Body of pancreas (tissue), 4 donors: Measurements from ENCODE around the gene SPG11. TPM values are rescaled to one million over a fixed set of nuclear protein-coding genes. Genes with fewer than 3 reads are reported as not detected.
"Not testable (repeated sequence)": the region's sequence is repeated elsewhere in the genome, so short reads cannot be mapped to it uniquely, and the experiment has no call there.

Source experiments
- ATAC-seq: fragments of 150-250 bp; one replicate; pipeline ENCODE4 v1.9.1; 2016
- DNase-seq, 4 donors: peaks; one replicate each; pipeline ENCODE4 v3.0.0-alpha.2; 2019
- H3K27ac ChIP-seq, 4 donors: fragments of 200-600 bp; sonication (generic); 1 replicate in 3 of 4; 2 replicates in 1 of 4; pipeline versions ENCODE4 v1.5.1 to v1.6.1; 2016 to 2019; ENCODE audit warnings: mild to moderate bottlenecking in 1 of 4, mixed read lengths in 1 of 4, moderate library complexity in 1 of 4
- H3K27me3 ChIP-seq, 2 donors: fragments of 200-600 bp; sonication (generic); one replicate each; pipeline ENCODE4 v1.6.0; 2016; ENCODE audit warnings: mild to moderate bottlenecking in 1 of 2
- H3K36me3 ChIP-seq, 2 donors: fragments of 200-600 bp; sonication (generic); replicated peaks in 1 of 2; 2 replicates each; pipeline ENCODE4 v1.5.1; 2016; ENCODE audit warnings: low read depth in 2 of 2; ENCODE audit not compliant: insufficient read depth in 1 of 2
- H3K4me1 ChIP-seq: fragments of 200-600 bp; sonication (generic); one replicate; pipeline ENCODE4 v1.6.0; 2016
- H3K4me3 ChIP-seq, 2 donors: fragments of 200-600 bp; sonication (generic); 1 replicate in 1 of 2; 2 replicates in 1 of 2; pipeline ENCODE4 v1.5.1; 2016 to 2019
- H3K9me3 ChIP-seq, 3 donors: fragments of 200-600 bp; sonication (generic); 1 replicate in 2 of 3; 2 replicates in 1 of 3; pipeline ENCODE4 v1.5.1; 2016
- POLR2A ChIP-seq, 3 donors: fragments of 450-650 bp; IDR thresholded peaks; one replicate each; pipeline ENCODE4 v1.6.1; 2016; ENCODE audit warnings: antibody characterized with exemption in 3 of 3, mild to moderate bottlenecking in 2 of 3
- WGBS, 2 donors: methylation state at CpG; one replicate each; pipeline ENCODE4 v1.1.5; 2017; 5-methylcytosine and 5-hydroxymethylcytosine counted together
- intact Hi-C: fragments of 100-400 bp; cut with DNase I; formaldehyde crosslinking; loops from one replicate; pipeline ENCODE4 v1.15.1; 2023
- total RNA-seq, 2 donors: library from RNA; depleted of rRNA; stranded (reverse); fragments of >200 nt; gene quantifications; one replicate each; pipeline ENCODE4 v1.1.0, GENCODE V29; 2016
- TF ChIP-seq, protein P1 (sequence below), 7 experiments: fragments of 450-650 bp in 4 of 7; fragments of 200-600 bp in 3 of 7; sonication (generic) in 3 of 7; IDR thresholded peaks; one replicate each; pipeline ENCODE4 v1.5.1; 2016 to 2019; ENCODE audit warnings: antibody characterized with exemption in 7 of 7

SPG11 gene
- total RNA-seq, 2 donors from 2014 or later: 40.5 to 115 TPM

DNA sequence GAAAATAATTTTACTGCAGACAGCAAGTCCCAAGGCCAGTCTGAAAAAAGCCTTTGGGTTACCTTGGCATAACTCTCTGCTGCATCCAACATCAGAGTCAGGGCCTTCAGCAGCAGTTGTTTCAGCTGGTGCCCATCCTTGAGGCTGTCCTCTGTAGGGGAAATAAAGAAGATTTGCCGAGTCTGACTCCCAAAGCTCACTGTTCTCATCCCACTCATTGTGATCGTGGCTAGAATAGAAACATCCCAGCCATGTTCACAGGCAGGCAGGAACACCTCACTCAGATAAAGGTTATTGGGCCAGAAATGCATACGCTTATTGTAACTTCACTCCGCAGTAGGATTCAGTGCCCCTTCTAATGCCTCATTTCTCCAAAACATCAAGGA is 97.3 kb downstream of the SPG11 start:
- Histone ChIP-seq H3K9me3 (no peaks in the 10 kb centered on the region), H3K27ac (no peak overlapping the region), H3K4me1 (no peaks in the 10 kb centered on the region), H3K4me3 (no peak overlapping the region), H3K27me3 (no peaks in the 10 kb centered on the region), H3K36me3 (peaks cover 14 to 33% of the 10 kb centered on the region in 2 donors)
- intact Hi-C loops: no loop called here
- DNase-seq (no peak), ATAC-seq (no peak)
- 92 to 94% methylated on average over 4 of the region's 4 CpGs for WGBS, 2 donors
- no peak for TF ChIP-seq POLR2A (IDR thresholded peaks at IDR 0.05)
- TF ChIP-seq, protein P1, sequence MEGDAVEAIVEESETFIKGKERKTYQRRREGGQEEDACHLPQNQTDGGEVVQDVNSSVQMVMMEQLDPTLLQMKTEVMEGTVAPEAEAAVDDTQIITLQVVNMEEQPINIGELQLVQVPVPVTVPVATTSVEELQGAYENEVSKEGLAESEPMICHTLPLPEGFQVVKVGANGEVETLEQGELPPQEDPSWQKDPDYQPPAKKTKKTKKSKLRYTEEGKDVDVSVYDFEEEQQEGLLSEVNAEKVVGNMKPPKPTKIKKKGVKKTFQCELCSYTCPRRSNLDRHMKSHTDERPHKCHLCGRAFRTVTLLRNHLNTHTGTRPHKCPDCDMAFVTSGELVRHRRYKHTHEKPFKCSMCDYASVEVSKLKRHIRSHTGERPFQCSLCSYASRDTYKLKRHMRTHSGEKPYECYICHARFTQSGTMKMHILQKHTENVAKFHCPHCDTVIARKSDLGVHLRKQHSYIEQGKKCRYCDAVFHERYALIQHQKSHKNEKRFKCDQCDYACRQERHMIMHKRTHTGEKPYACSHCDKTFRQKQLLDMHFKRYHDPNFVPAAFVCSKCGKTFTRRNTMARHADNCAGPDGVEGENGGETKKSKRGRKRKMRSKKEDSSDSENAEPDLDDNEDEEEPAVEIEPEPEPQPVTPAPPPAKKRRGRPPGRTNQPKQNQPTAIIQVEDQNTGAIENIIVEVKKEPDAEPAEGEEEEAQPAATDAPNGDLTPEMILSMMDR (IDR thresholded peaks at IDR 0.05): no peak

GRCh38 chr15:44565387-44566154 is 97.9 kb downstream of the SPG11 start:
- Histone ChIP-seq H3K4me3 (no peak overlapping the region), H3K27ac (no peak overlapping the region), H3K36me3 (peaks cover 14 to 36% of the 10 kb centered on the region in 2 donors), H3K27me3 (no peaks in the 10 kb centered on the region), H3K4me1 (no peaks in the 10 kb centered on the region), H3K9me3 (no peaks in the 10 kb centered on the region)
- peak; percentile 22 for ATAC-seq
- TF ChIP-seq, protein P1 (IDR thresholded peaks at IDR 0.05): no peak
- TF ChIP-seq POLR2A (IDR thresholded peaks at IDR 0.05): no peak
- intact Hi-C loops: no loop called here
- 85 to 100% methylated on average over 5 to 8 of the region's 8 CpGs for WGBS, 2 donors
- no peak for DNase-seq

DNA sequence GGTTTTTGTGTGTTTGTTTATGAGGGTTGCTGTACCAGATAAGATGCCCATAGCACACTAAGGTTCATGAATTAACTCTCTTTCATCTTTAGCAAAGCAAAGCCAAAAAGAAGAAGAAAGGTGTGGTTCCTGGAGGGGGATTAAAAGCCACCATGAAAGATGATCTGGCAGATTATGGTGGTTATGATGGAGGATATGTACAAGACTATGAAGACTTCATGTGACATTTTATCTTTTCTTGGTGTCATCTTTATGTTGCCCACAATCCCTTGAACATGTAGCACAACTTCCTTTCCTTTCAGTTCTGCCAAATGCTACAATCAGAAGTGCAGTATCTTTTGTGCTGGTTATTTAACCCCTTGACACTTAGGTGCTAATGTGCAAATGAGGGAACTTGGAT is 102.5 kb downstream of the SPG11 start:
- H3K4me1 ChIP-seq, H3K27ac ChIP-seq, DNase-seq, H3K27me3 ChIP-seq, H3K4me3 ChIP-seq, ATAC-seq, H3K9me3 ChIP-seq, intact Hi-C loops: not testable (repeated sequence)
- H3K36me3 ChIP-seq: peaks cover 31 to 60% of the 10 kb centered on the region in 2 donors

DNA sequence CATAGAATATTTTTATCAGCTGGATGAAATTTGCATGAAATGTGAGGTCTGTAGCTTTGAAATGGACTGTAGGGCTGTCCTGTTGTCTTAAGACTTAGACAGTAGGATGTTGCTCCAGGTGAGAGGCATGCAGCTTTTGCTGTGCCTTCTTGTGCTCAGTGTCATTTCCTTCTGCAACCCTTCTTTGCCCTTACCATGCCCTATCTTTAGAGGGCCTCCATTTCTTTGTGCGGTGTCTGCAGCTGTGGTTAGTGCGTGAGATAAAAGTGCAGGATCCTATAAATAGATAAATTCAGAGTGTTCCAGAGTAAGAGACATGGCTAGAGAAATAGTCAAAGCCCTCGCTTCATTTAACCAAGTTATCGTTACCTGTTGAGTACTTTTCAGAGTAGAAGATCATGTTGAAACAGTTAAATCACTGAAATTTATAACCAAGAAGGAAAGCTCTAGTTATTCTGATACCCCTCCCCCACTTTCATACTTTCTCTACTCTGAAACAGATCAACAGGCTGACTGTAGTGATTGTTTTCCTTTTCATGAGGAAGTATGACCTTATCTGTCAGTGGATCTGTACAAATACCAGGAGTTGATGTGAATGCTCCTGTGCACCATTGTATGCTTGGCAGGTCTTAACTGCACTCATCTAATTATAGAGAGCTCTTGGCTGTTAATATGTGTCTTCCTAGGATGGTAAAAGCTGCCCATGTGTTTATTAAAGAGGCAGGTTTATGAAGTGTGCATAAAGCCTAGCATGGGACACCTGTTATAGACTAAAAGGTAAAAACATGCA is 108.3 kb downstream of the SPG11 start:
- TF ChIP-seq POLR2A (IDR thresholded peaks at IDR 0.05): no peak
- TF ChIP-seq, protein P1 (IDR thresholded peaks at IDR 0.05): no peak
- Histone ChIP-seq H3K9me3 (peaks cover 0 to 3% (median 0%) of the 10 kb centered on the region in 3 donors), H3K36me3 (peaks cover 25 to 52% of the 10 kb centered on the region in 2 donors), H3K27me3 (no peaks in the 10 kb centered on the region), H3K27ac (no peak overlapping the region), H3K4me1 (peaks cover 7% of the 10 kb centered on the region), H3K4me3 (no peak overlapping the region)
- ATAC-seq: no peak
- intact Hi-C loops: no loop called here
- WGBS, 2 donors: 85 to 95% methylated on average over 4 of the region's 4 CpGs
- DNase-seq: no peak

- H3K4me1 ChIP-seq: peaks cover 22% of the 10 kb centered on the region
- ATAC-seq (no peak), DNase-seq (no peak)
- H3K9me3 ChIP-seq: peaks cover 0 to 3% (median 0%) of the 10 kb centered on the region in 3 donors
- 93 to 94% methylated on average over 4 of the region's 4 CpGs for WGBS, 2 donors
- intact Hi-C loops: no loop called here
- H3K27ac ChIP-seq: no peak overlapping the region
- no peaks in the 10 kb centered on the region for H3K27me3 ChIP-seq
- H3K4me3 ChIP-seq: no peak overlapping the region
- TF ChIP-seq, protein P1 (IDR thresholded peaks at IDR 0.05): no peak
- no peak for TF ChIP-seq POLR2A (IDR thresholded peaks at IDR 0.05)
- H3K36me3 ChIP-seq: peaks cover 5 to 24% of the 10 kb centered on the region in 2 donors
These were observed 112.7 kb downstream of the SPG11 start for GRCh38 chr15:44550734-44551133.
